SH-SY5Y (cell line): ENCODE measurements around the gene AP1B1.

Source experiments
- GATA2 ChIP-seq: IDR thresholded peaks from 2 replicates; pipeline ENCODE4 v1.6.1; 2011; ENCODE audit warnings: mild to moderate bottlenecking, low read depth, low read length
- GATA3 ChIP-seq: IDR thresholded peaks from 2 replicates; pipeline ENCODE4 v1.6.1; 2011; ENCODE audit warnings: low read depth, mild to moderate bottlenecking, low read length, moderate library complexity

- TF ChIP-seq GATA3 (no peak), GATA2 (no peak)
These were observed 75.2 kb downstream of the AP1B1 start for GRCh38 chr22:29313126-29313575.
